DOHH2 (cell line): Measurements from ENCODE around the gene BGN.

Source experiments
- EZH2phosphoT487 ChIP-seq: fragments of 200-600 bp; sonication (generic); IDR thresholded peaks from 2 replicates; pipeline ENCODE4 v1.6.1; 2017; ENCODE audit warnings: borderline replicate concordance, mild to moderate bottlenecking, antibody characterized with exemption, low read length, moderate library complexity, mixed read lengths
- TF ChIP-seq, protein P1 (sequence below): fragments of 200-600 bp; sonication (generic); IDR thresholded peaks from one replicate; pipeline ENCODE4 v1.5.1; 2014; ENCODE audit warnings: antibody characterized with exemption, mild to moderate bottlenecking, low read depth, low read length; ENCODE audit not compliant: poor library complexity, severe bottlenecking

DNA sequence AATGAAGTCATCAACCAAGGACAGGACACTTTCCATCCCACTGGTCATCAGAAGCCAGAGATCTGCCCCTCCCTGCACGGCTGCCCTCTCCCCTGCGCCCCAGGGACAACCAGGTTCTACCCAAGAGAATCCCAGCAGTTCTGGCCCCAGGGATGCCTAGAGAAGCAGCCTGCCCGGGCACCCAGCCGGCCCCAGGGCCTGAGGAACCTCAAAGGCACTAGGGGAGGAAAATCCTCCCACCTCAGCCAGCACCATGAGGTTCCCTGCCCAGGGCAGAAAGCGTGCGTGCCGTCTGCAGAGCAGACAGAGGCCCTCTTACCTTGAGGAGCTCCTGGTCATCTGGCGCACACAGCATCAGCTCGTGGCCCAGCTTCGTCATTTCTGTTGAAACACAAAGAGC lies 32.5 kb upstream of the BGN start:
- TF ChIP-seq, protein P1, sequence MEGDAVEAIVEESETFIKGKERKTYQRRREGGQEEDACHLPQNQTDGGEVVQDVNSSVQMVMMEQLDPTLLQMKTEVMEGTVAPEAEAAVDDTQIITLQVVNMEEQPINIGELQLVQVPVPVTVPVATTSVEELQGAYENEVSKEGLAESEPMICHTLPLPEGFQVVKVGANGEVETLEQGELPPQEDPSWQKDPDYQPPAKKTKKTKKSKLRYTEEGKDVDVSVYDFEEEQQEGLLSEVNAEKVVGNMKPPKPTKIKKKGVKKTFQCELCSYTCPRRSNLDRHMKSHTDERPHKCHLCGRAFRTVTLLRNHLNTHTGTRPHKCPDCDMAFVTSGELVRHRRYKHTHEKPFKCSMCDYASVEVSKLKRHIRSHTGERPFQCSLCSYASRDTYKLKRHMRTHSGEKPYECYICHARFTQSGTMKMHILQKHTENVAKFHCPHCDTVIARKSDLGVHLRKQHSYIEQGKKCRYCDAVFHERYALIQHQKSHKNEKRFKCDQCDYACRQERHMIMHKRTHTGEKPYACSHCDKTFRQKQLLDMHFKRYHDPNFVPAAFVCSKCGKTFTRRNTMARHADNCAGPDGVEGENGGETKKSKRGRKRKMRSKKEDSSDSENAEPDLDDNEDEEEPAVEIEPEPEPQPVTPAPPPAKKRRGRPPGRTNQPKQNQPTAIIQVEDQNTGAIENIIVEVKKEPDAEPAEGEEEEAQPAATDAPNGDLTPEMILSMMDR = no peak
- no peak for TF ChIP-seq EZH2phosphoT487
